Measurements from ENCODE around the gene RTRAF.

Gene RTRAF

DNA sequence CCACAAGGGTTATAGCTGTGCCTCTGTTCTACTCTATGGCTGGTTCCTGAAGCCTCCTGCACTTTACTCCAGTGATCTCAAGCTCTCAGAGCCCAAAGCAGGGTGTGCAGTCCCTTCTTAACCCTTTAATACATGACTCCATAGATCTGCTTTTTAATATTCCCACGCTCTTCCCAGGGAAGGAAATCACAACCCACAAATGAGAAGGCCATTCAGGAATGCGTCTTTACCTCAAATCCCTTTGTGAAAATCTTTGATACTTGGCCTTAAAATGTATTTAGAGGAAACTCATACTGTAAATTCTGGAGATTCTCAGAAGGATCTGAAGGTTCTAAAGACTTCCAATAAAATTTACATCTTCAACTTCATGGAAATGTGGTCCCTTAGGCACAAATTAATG lies 62.5 kb downstream of the RTRAF start:
- no peak for DNase-seq

DNA sequence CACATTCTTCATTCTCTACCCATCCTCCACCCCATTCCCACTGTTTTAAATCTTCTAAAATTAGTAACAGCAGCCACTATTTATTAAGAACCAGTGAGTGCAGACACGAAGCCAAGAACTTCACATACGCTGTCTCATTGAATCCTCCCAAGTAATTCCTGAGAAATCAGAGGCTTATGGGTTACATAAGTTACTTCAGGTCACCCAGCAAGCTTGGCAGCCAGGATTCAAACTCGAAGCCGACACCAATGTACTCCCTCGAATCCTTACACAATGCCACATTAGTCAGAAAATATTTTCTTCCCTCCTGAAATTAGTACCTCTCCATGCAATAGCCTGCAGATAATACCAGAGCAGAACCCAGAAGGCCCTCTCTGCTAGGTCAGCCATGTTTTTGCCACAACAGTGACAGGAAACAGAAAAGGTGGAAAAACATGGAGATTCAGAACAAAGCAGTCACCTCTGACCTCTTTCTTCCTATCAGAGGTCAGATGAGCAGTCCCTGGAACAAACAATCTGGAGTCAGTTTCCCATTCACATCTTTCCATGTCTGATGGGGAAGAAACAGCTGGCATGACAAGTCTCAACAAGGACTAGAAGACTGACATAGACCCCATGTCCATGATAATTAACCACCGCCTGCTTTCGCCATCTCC lies 63.1 kb downstream of the RTRAF start:
- DNase-seq, result no peak

DNA sequence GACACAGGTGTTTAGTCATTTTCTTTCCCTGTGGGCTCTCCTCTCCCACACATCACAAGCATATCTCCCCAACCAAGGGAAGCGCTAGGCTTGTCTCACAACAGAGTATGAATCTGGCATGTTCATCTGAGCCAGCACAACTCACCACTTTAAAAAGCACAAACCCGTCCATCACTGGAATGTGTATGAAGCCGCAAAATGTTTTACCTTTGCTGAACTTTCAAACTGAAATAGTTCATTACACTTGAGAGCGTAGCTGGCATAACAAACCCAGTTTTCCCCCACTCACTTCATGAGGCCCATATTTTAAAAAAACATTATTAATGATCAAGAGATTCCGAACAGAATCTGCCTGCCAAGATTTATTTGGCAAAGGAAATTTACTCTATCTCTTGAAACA lies 63.7 kb downstream of the RTRAF start:
- no peak for DNase-seq

DNA sequence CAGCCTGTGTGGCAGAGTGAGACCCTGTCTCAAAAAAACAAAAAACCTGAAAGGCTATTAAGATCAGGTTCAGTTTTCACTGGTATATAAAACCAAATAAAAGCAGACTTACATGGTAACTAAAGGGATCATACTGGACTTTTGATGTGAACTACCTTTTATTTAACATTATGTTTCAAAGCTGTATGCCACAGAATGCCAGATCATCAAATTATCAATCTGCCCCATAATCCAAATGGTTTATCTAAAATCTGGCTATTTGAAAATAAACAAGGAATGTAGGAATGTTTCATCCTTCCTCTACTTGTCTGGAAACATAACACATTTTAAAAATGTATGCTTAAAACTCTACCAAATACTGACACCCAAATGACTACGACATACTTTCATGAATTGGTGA lies 65.3 kb downstream of the RTRAF start:
- DNase-seq, result no peak

DNA sequence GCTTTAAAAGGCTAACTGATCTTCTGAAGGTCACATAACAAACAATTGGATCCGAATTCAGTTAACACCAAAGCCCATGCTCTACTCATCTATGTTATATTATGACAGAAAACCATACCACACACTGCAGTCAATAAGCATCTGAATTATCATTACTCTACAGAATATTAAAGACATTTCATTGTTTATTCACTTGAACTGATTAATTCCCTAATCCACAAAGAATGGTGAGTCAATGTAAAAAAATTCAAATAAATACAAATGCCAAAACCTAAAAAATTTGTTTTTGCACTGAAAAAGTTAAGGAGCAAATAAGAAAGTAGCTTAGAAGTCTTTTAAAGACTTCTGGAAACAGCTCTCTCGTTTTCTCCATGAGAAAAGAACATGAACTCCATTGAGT lies 65.8 kb downstream of the RTRAF start:
- DNase-seq, result no peak

DNA sequence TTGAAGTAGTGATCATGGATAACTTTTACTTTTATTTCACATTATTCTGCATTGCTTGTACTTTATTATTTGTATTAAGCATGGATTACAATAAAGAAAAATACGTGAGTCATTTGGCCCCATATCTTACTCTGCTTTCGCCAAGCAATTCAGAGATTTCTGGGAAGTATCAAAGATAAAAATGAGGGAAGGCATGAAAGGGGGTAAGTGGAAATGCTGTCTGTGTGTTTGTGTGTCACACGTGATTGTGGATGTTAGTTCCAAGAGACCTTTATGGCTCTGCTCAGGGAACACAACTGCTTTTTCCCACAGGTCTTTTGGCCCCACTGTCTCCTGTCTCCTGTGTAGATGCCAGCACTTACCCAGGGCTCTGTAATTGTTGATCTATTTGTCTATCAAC lies 69.0 kb downstream of the RTRAF start:
- no peak for DNase-seq

DNA sequence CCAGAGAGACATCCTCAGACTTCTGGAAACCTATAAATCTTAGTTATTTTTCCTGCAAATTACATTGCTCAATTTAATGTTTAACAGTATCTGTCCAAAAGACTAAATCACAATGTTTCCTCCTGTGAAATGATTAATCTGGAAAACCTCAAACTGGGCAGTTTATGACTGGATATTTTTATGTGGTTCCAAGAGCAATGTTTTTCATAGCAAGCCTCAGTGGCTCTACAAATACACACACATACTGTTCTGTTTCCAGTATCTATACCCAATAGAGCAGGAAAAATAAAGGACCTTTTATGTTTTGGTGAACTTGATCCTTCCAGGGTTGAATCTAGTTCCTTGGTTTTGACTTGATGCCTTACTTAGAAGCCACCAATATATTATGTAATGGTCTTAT lies 70.3 kb downstream of the RTRAF start:
- DNase-seq, result no peak

DNA sequence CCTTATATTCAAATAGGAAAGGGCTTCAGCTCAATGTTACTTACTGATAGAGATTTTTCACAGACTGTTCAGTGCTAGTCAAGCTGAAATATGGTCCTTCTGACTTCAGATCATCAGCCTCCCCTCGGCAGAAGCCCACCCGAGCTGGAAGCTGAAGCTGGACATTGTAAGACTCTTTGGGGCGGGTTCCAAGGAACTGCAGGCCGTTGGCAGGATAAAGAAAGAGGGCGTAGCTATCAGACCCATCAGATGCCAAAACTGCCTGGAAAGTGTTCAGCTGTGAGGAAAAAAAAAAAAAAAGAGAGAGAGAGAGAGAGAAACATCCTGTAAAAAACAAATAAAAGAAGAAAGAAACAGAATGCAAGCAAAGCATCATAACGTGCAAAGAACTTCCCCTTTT lies 70.7 kb downstream of the RTRAF start:
- DNase-seq, result no peak

Measured in activated effector memory CD4-positive, alpha-beta T cell treated with Interleukin-2 at 50 U/mL for 16 hours (primary cell).